SKM-1 treated with dmso at 0.1 percent for 144 hours (cell line): Measurements from ENCODE around the gene PDE6C.

Experiments used
- DNase-seq: peaks from one replicate; lab custom pipeline; 2025; ENCODE audit not compliant: unreplicated experiment; lab: John Stamatoyannopoulos, UW

PDE6C gene

DNA sequence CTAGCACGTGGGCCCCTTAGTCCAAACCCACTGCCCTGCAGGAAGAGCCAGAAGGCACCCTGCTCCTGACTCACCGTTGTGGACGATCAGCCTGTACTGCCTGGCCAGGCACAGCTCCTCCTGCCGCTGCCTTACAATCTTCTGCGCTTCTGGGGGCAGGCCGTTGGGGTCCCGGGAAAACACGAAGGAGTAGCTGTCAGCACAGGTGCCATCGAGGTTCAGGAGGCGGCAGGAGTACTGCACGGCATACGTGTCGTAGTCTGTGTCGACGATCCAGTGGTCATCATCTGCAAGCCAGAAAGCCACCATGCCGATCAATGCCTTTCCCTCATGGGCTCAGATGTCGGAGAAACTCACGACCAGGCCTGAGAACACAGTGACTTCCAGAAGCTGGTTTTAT, 18.6 kb upstream of the PDE6C start:
- no peak for DNase-seq

DNA sequence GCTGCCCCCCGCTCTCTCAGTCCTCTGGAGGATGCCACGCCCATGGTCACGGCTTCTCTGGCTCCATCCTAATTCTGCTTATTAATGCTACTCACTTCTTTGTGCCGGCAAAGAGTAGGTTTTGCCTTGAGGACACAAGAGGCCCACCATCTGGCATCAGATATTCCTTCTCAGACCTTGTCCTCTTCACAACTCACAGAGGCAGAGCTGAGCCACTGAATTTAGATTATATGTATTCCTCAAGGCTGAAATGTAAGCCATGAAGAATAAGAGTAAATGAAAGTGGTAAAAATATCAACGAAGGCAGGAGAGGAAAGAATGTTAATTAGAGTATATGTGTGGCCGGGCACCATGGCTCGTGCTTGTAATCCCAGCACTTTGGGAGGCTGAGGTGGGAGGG, 17.8 kb upstream of the PDE6C start:
- DNase-seq, result no peak

DNA sequence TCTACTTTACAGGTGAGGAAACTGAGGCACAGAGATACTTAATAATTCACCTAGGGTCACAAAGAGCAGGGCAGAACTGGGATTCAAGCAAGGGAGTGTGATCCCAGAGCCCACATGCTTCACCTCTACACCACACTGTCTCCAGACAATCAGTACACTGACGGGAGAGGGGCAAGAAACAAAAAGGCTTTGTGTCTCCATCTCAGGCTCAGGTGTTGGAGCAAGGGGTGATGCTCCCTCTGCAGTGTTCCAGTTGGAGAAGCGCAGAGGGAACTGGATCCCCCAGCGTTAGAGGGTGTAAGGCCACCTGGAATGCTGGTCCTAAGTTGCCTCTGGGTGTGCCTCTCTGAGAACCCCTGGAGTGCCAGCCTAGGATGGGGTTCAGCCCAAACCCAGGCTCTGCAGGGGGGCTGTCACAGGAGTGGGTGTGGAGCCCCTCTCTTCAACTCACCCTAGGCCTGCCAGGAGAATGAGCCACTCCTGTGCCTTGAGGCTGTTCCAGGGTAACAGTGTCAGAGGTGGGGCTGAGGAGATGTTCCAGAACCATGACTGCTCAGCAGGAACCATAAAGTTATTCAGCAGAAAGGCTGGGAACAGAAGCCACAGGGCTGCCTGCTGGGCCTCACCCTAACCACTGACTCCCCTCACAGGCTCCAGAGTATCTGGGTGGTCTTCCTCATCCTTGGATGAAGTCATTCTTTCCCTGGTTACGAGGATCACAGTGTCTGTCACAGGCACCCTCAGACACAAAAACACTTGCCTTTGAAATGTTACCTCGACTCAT, 16.8 kb upstream of the PDE6C start:
- DNase-seq, result no peak

DNA sequence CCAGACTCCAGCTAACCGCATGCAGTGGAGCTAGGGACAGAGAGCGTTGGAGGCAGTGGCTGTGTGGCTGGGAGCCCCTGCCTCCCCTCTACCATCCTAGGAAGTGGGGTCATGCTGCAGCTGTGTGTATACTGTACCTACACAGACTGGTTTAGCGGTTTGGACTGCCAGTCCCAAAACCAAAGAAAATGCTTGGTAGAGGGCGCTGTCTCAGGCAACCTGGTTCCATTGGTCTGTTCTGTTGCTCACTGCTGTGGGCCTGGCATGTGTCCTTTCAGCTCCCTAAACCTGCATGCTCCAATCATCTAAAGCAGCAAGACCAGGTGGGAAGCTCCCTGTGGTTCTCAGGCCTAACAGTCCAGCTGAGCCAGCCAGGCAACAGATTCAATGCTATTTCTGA, 15.8 kb upstream of the PDE6C start:
- no peak for DNase-seq

DNA sequence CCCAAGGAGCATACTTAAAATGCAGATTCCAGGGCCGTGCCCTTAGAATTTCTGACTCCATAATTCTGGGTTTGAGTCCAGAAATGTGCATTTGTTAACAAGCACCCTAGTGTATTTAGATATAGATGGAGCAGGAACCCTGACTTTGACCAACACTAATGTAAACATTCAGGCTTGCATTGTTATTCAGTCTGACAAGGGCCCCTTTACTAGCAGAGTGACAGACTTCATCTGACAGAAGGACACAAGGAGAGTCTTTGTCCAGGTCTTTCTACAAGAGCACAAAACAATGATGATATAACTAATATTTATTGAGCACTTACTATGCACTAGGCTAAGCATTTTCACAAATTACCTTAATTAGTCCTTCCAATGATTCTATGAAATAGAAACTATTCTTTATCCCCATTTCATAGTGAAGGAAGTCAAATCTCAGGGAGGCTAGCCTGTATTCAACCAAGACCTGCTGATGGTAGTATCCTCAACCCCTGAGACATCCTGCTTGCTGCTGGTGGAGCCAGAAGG, 15.2 kb upstream of the PDE6C start:
- no peak for DNase-seq

DNA sequence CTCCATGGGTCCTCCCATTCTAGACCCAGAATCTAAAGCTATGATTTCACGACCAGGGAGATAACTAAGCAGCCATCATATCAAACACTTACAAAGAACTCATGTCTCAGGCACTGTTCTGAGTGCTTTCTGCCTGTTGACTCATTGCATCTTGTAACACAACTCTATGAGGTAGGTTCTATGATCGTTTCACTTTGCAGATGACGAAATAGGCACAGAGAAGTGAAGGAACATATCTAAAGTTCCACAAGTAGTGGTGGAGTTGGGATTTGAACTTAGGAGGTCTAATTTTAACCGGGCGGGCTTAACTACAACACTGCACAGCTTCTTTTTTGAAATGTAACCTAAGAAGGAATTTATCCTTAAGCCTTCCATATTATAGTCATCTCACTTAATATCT, 14.2 kb upstream of the PDE6C start:
- no peak for DNase-seq

DNA sequence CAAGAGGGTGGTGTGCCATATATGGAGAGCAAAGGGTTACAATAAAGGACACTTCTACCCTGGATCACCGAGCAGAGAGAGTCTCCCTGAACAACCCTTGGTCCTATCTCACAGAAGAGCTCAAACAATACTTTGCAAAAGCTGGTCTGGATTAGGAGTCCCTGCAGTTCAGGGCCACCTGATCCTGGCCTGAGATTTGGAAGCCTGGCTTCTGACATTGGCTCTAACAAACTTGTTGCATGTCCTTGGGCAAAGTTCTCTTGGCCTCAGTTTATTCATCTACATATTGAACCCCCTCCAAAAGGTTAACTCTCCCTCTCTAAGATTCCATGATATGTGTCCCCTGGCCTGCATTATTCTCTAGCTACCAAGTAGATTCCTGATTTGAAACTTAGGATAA, 13.0 kb upstream of the PDE6C start:
- no peak for DNase-seq

DNA sequence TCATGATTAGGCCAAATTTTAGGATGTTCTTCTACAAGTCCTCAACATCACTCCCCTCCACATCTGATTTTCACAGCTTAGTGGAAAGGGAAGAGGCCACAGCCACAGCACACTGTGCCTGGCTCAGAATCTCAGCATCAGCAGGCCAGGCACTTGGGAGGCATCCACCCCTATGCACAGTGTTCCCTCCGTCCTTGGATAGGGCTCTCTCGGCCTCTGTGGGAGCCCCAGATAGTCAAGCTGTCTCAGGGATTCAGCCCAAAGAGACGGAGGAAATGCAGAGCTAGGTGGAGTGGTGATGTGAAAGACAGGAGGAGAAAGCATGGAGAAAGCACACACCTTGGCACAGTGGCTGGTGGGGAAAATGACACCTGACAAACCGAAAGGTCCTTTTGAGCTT, 12.6 kb upstream of the PDE6C start:
- DNase-seq, result no peak

DNA sequence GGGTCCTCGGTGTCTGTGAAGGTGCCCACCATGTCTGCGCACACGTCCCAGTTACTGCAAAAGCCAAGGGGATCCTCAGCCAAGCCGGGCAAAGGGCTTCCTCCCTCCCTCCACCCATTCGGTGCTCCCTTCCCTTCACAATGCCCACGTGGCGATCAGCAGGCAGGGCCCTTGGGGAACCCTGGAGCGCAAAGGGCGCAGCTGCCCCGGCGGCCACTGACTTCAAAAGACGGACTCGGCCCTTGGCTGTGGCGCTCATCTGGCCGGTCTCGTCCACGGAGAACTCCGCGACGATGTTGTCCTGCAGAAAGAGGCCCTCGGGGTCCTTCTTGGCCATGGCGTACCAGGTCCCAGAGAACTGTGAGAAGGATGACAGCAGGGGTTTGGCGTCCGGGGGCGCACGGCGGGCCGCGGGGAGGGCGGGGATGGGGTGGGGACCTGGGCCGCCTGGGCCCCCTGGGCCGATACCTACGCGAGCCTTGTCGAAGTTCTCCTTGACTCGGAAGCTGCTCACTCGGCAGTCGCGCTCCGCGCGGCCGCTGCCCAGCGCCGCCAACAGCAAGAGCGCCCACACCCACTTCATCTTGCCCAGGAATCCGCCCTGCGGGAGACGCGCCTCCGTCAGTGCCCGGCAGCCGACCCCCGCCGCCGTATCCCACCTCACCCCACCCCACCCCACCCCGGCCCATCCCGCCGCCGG, 11.7 kb upstream of the PDE6C start:
- no peak for DNase-seq

DNA sequence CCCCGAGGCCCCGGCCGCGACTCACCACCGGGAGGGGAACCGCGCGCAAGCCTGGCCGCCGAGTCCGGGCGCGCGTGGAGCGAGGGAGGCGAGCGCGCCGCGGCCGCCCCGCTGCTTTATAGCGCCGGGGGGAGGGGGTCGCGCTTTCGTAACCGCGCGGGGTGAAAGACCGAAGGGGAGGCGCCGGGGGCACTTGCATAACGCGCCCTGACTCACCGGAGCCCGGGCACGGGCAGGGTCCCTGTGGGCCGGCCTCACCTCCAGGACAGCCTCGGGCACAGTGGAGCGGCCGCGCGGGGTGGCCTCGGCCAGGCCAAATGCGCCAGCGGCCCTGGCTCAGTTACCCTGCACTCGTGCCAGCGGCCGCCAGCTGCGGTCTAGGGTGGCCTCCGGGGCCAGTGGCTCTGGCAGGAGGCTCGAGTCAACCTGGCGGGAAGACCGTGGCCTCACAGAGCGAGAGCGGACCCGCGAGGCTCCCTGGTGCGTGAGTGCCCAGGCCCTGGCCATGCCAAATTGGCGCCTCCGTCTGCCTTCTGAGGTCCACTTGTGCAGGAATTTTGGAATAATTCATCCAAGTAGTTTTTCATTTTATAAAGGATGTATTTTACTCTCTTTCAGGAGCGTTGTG, 11.1 kb upstream of the PDE6C start, which contains the start of gene RBP4:
RBP4 (minus strand) TSS at position 90 of the 628 bp plus-strand sequence. CDS start 207 bp downstream, outside the sequence.
- no peak for DNase-seq

DNA sequence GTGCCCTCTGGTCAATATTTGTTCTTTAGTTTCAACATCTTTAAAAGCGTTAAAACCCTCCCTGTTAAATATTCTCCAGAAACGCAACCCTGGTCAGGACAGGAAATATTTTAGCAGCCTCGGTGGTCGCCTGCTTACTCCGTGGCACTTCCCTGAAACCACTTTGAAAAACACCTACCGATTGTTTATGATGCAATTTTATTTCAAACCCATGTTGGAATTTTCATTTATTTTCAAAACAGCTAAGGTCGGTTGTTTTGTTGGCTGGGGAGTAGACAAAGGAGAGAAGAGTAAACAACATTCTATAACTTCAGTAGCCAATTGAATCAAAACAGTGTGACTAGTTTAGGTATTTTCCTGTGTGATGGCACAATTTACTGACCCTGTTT, 10.6 kb upstream of the PDE6C start:
- DNase-seq, result no peak

DNA sequence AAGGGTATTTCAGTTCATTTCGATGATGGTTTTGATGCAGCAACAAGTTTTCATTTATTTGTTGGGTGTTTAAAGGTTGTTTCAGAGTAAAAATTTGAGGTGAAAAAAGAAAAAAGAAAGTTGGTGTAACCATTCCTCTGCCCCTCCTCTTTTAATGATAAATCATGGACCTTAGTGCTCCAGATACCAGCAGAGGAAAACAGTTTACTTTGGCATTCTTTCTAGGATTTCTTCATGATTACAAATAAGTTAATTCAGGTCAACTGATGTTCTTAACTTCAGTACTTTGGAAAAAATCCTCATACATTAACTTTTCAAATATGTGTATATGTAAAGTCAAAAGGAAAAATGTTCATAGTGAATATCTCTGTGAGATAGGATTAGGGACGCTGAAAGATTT, 9.3 kb upstream of the PDE6C start:
- no peak for DNase-seq

DNA sequence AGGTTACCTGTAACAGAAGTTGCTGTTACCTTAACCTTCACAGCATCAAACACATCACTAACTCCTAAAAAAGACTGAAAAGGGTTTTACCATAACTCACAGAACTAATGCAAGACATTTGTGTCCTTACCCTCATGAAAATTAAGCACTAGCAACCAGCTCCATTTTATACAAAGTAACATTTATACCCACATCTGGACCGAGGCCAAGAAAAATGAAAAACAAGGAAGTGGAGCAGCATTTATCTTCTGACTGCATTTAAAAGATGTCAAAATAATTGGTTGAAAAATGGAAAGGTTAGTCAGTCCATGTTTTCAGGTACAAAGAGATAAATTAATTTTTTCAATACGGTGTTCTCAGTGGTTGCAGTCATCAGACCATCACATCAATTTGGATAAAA, 8.2 kb upstream of the PDE6C start:
- DNase-seq, result no peak

DNA sequence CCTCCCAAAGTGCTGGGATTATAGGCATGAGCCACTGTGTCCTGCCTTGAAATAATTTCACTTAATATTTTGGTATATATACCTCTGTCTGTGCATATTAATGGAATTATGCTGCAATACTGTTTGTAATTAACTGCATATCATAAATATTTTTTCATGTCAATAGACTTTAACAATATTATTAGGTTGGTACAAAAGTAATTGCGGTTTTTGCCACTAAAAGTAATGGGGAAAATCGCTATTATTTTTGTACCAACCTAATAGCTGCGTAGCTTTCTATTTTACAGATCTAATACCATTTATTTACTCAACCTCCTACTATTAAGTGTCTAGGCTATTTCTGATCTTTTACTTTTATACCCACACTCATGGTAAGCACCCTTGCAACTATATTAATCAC, 3.9 kb upstream of the PDE6C start:
- no peak for DNase-seq

DNA sequence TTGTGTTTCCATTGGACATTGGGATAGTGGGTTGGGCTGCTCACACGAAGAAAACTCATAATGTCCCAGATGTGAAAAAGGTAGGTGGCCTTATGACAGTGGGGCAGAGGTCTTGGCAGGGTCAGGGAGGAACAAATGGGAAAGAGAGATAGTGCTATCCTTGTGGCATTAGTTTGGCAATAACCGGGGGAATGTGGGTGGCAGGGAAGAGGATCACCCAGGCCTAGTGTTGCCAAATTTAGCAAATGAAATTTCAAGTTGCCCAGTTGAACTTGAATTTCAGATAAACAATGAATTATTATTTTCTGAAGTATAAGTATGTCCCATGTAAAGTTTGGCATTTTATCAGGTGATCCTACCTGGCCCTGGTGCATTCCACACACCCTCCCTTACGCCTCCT, 789 bp downstream of the PDE6C start:
- no peak for DNase-seq

DNA sequence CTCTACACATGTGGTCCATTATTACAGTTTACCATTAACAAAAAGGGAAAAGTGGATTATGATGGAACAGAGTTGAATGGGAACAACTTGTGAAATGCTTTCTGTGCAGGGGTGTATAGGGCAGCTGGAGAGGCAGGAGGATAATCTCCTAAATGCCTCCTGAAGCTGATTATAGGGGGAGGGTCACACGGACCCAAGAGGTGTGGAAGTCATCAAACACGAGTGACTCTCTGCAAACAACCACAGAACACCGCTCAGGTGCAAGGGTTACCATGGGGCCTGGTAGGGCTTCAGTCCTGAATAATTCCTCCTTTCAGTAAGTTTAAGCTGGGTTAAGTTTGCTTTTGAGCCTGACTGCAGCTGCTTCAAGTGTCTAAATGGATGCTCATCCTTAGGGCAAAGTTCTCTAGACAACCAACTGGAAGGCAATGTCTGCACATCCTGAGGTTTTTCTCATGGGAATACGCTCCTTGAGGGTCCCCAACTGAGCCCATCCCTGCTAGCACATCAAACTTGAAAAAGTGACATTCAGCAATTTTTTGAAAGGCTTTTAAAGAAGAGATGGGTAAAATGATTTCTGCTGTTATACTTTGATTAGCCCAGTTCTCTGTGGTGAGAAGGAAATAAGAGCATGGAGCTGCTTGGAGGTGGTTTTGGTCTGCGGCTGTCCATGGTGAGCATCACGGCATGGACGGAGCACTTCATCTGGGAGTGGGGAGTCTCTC, 1.9 kb downstream of the PDE6C start:
- no peak for DNase-seq

DNA sequence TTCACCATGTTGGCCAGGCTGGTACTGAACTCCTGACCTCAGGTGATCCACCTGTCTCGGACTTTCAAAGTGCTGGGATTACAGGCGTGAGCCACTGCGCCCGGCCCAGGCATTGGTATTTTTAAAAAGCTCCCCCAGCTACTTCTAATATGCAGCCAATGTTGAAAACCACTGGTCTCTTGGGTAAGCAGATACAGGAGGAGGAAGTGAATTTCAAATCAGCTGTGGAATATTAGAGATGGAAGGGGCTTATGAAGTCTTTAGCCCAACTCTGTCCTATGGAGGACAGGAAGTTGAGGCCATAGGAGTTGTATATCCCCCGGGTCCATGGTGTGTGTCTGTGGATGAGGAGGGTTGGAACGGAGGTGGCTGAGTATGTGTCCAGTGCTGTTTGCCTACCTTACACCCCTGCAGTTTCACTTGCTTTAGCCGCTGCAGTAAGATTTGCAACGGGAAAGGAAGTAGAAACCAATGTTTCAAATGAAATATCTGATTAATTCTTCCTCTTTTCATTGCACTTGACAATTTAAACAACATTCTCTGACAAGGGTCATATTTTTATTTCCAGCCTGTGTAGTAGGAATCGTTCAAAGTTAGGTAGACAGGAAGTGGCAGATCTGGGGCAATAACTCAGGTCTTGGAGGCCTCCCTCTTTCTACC, 3.4 kb downstream of the PDE6C start:
- peak; percentile 62 for DNase-seq

DNA sequence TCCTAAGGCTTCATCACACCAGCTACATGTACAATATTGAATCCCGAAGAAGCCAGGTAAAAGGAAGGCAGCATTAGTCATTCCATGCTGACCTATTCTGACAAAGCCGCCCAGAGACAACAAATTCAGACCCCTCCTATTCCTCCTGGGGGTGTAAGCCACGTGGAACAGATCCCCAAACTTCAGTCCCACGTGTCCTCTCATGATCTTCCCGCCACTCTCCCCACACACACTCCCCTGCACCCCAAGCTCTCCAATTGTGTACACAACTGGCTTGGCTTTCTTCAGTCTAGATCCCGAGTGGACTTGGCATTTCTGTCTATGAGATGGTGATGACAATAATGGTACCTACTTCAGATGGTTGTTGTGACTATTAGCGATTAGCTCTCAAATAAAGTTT, 8.6 kb downstream of the PDE6C start:
- no peak for DNase-seq

DNA sequence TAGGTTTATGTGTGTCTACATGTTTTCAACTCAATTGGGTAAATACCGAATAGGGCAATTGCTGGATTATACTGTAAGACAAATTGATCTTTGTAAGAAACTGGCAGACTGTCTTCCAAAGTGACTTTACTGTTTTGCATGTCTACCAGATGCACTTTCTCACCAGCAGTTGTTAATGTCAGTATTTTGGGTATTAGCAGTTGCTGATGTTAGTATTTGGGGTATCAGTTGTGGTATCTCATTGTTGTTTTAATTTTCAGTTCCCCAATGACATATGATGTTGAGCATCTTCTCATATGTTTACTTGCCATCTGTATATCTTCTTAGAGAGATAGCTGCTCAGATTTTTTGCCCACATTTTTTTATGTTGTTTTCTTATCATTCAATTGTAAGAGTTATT, 10.6 kb downstream of the PDE6C start:
- no peak for DNase-seq

DNA sequence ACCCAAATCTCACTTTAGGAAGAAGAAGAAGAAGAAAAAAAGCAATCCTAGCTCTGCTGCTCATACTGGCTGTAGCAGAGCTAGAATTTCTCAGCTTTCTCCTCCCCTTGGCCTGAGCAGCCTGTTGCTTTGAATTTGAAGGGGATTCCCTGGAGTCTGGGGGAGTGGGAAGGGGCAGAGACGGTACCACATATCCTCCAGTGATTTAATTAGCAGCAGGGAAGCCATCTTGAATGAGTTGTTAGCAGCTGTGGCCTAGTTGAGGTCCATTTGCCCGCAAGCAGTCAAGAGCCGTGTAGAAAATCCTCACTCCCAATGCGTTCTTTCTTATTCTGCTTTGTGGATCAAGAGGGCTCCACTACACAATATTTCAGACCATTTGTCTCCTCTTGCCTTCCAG, 16.5 kb downstream of the PDE6C start:
- DNase-seq, result no peak
